ENCODE results near the gene ZNRF1.
A peak's percentile ranks its signal among the peaks of the same experiment; 100 is the strongest.

ZNRF1 gene

DNA sequence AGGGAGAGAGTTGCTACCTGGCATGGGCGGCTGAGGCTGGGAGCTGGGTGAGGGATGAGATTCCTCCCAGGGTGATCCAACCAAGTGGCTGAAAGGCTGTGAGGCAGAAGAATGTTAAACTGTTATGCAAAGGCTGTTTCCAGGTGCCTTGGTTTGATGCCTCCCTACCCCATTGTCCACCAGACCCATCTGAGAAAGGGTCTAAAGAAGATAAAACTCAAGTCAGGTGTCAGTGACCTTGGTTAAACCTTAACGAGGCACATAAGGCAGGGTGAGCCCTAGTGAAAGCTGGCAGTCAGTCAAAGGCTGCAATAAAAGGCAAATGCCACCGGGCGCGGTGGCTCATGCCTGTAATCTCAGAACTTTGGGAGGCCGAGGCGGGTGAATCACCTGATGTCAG is 94.0 kb downstream of the ZNRF1 start:
- DNase-seq (ENCODE audit: low read depth): no peak
- TF ChIP-seq, protein P1, sequence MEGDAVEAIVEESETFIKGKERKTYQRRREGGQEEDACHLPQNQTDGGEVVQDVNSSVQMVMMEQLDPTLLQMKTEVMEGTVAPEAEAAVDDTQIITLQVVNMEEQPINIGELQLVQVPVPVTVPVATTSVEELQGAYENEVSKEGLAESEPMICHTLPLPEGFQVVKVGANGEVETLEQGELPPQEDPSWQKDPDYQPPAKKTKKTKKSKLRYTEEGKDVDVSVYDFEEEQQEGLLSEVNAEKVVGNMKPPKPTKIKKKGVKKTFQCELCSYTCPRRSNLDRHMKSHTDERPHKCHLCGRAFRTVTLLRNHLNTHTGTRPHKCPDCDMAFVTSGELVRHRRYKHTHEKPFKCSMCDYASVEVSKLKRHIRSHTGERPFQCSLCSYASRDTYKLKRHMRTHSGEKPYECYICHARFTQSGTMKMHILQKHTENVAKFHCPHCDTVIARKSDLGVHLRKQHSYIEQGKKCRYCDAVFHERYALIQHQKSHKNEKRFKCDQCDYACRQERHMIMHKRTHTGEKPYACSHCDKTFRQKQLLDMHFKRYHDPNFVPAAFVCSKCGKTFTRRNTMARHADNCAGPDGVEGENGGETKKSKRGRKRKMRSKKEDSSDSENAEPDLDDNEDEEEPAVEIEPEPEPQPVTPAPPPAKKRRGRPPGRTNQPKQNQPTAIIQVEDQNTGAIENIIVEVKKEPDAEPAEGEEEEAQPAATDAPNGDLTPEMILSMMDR (IDR thresholded peaks at IDR 0.05; ENCODE audit: low read length, missing control alignments): no peak
- no peak overlapping the region for H3K4me3 ChIP-seq (replicated peaks; ENCODE audit: low read depth, low read length)

- H3K4me3 ChIP-seq (replicated peaks; ENCODE audit: low read depth, low read length): no peak overlapping the region
- TF ChIP-seq, protein P1 (IDR thresholded peaks at IDR 0.05; ENCODE audit: low read length, missing control alignments): no peak
- no peak for DNase-seq (ENCODE audit: low read depth)
These were observed 95.0 kb downstream of the ZNRF1 start for GRCh38 chr16:75093598-75094540.

DNA sequence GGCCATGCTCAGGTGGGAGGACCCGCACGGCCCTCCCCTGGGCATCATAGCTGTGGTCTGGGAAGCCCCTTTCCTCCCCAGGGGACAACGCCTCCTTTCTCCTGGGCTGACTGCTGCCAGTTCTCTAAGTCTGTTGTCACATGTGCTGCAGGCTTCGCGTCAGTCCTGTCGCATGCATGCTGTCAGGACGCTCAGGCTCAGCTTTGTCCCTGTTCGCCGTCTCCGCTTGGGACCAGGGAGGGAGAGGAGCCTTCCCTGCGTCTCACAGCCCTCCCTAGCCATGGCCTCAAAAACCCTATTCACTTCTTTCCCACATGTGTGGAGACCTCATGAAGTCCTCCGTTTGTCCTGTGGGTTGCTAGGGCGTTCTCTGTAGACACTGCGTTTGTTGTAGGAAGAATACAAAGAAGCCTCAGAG is 96.4 kb downstream of the ZNRF1 start:
- TF ChIP-seq, protein P1 (IDR thresholded peaks at IDR 0.05; ENCODE audit: low read length, missing control alignments): no peak
- DNase-seq (ENCODE audit: low read depth): no peak
- H3K4me3 ChIP-seq (replicated peaks; ENCODE audit: low read depth, low read length): no peak overlapping the region

GRCh38 chr16:75096656-75097055 is 97.8 kb downstream of the ZNRF1 start:
- DNase-seq (ENCODE audit: low read depth): no peak
- TF ChIP-seq, protein P1 (IDR thresholded peaks at IDR 0.05; ENCODE audit: low read length, missing control alignments): peak; percentile 29
- no peak overlapping the region for H3K4me3 ChIP-seq (replicated peaks; ENCODE audit: low read depth, low read length)

DNA sequence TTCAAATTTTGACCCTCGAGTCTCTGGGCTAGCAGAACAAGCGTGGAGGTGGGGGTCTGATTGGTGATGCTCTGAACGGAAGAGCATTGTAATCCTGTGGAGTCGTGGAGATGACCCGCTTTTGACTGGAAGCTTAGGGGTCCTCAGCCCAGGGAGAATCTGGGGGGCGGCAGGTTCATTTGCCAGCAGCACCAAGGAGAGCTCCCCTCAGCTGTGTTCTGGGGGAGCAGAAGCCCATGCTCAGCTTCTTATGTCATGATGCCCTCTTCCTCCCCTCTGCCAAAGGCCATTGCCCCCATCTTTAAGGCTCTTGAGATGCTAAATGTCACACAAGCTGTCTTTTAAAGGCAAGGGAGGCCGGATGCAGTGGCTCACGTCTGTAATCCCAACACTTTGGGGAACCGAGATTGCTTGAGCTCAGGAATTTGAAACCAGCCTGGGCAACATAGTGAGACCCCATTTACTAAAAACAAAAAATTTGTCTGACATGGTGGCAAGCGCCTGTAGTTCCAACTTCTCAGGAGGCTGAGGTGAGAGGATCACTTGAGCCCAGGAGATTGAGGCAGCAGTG is 98.5 kb downstream of the ZNRF1 start:
- no peak for DNase-seq (ENCODE audit: low read depth)
- TF ChIP-seq, protein P1 (IDR thresholded peaks at IDR 0.05; ENCODE audit: low read length, missing control alignments): no peak
- no peak overlapping the region for H3K4me3 ChIP-seq (replicated peaks; ENCODE audit: low read depth, low read length)

GRCh38 chr16:75097941-75098901 is 99.4 kb downstream of the ZNRF1 start:
- H3K4me3 ChIP-seq (replicated peaks; ENCODE audit: low read depth, low read length): no peak overlapping the region
- TF ChIP-seq, protein P1 (IDR thresholded peaks at IDR 0.05; ENCODE audit: low read length, missing control alignments): no peak
- DNase-seq (ENCODE audit: low read depth): no peak
